ENCODE data around the gene LGALS7.
"Not testable (repeated sequence)": the region's sequence is repeated elsewhere in the genome, so short reads cannot be mapped to it uniquely, and the experiment has no call there.

Gene LGALS7

GRCh38 chr19:38795549-38795948, 22.2 kb upstream of the LGALS7 start:
- DNase-seq (ENCODE audit: low read depth), result no peak
- H3K4me3 ChIP-seq (ENCODE audit: low read length), result no peak overlapping the region
- TF ChIP-seq CTCF (conservative IDR thresholded peaks at IDR 0.05; ENCODE audit: low read depth, low read length), result no peak

- no peak for DNase-seq (ENCODE audit: low read depth)
- no peak for TF ChIP-seq CTCF (conservative IDR thresholded peaks at IDR 0.05; ENCODE audit: low read depth, low read length)
- no peak overlapping the region for H3K4me3 ChIP-seq (ENCODE audit: low read length)
Measured at GRCh38 chr19:38793671-38794070, 20.4 kb upstream of the LGALS7 start.

GRCh38 chr19:38793177-38793576, 19.9 kb upstream of the LGALS7 start:
- no peak for TF ChIP-seq CTCF (conservative IDR thresholded peaks at IDR 0.05; ENCODE audit: low read depth, low read length)
- H3K4me3 ChIP-seq (ENCODE audit: low read length), result no peak overlapping the region
- no peak for DNase-seq (ENCODE audit: low read depth)

- no peak for DNase-seq (ENCODE audit: low read depth)
- TF ChIP-seq CTCF (conservative IDR thresholded peaks at IDR 0.05; ENCODE audit: low read depth, low read length), result peak; percentile 40
Measured at GRCh38 chr19:38792250-38793111, 19.2 kb upstream of the LGALS7 start.

GRCh38 chr19:38791451-38792064, 18.2 kb upstream of the LGALS7 start:
- not testable (repeated sequence) for DNase-seq (ENCODE audit: low read depth)
- peak overlapping the region; percentile 26 for H3K4me3 ChIP-seq (ENCODE audit: low read length)

More at GRCh38 chr19:38792250-38793111, 19.2 kb upstream of the LGALS7 start:
- H3K4me3 ChIP-seq (ENCODE audit: low read length), result no peak overlapping the region

GRCh38 chr19:38790507-38791403, 17.4 kb upstream of the LGALS7 start:
- DNase-seq (ENCODE audit: low read depth), result not testable (repeated sequence)
- peak overlapping the region; percentile 26 for H3K4me3 ChIP-seq (ENCODE audit: low read length)

- no peak for TF ChIP-seq CTCF (conservative IDR thresholded peaks at IDR 0.05; ENCODE audit: low read depth, low read length)
- no peak within 1 kb of the TSS for H3K4me3 ChIP-seq (ENCODE audit: low read length)
- DNase-seq (ENCODE audit: low read depth), result no peak
Measured at GRCh38 chr19:38788478-38789243, 15.3 kb upstream of the LGALS7 start, which contains the start of gene LGALS7B. TSS of gene LGALS7B (plus strand) at chr19:38789200. CDS start at chr19:38789227, 27 bp downstream.
